Smooth muscle cell (in vitro differentiated cells): ENCODE results near the gene NRIP2. TPM values are rescaled to one million over a fixed set of nuclear protein-coding genes. Genes with fewer than 3 reads are reported as not detected.

Experiments
- DNase-seq: peaks from one replicate; lab custom pipeline; 2025; ENCODE audit not compliant: unreplicated experiment; lab: John Stamatoyannopoulos, UW
- H2AFZ ChIP-seq: fragments of 200-600 bp; sonication (generic); 2 replicates; pipeline ENCODE4 v1.6.0; 2016; ENCODE audit warnings: antibody characterized with exemption, low read depth, mild to moderate bottlenecking
- H3F3A ChIP-seq: fragments of 200-600 bp; sonication (generic); 2 replicates; pipeline ENCODE4 v1.6.0; 2017; ENCODE audit warnings: antibody characterized with exemption, low read depth
- H3K27ac ChIP-seq: fragments of 200-600 bp; sonication (generic); 2 replicates; pipeline ENCODE4 v1.5.1; 2016; ENCODE audit warnings: low read depth, mild to moderate bottlenecking
- H3K27me3 ChIP-seq: fragments of 200-600 bp; sonication (generic); 2 replicates; pipeline ENCODE4 v1.6.1; 2016; ENCODE audit warnings: low read depth, mild to moderate bottlenecking
- H3K36me3 ChIP-seq: fragments of 200-600 bp; sonication (generic); 2 replicates; pipeline ENCODE4 v1.5.1; 2016; ENCODE audit warnings: low read depth
- H3K4me1 ChIP-seq: fragments of 200-600 bp; sonication (generic); 2 replicates; pipeline ENCODE4 v1.5.1; 2016; ENCODE audit warnings: low read depth
- H3K4me2 ChIP-seq: fragments of 200-600 bp; sonication (generic); 2 replicates; pipeline ENCODE4 v1.6.0; 2016; ENCODE audit warnings: mild to moderate bottlenecking
- H3K4me3 ChIP-seq: fragments of 200-600 bp; sonication (generic); 2 replicates; pipeline ENCODE4 v1.5.1; 2016; ENCODE audit warnings: mild to moderate bottlenecking
- H3K79me2 ChIP-seq: fragments of 200-600 bp; sonication (generic); 2 replicates; pipeline ENCODE4 v1.6.0; 2016; ENCODE audit warnings: low read depth, mild to moderate bottlenecking
- H3K9ac ChIP-seq: fragments of 200-600 bp; sonication (generic); 2 replicates; pipeline ENCODE4 v1.6.0; 2016; ENCODE audit warnings: low read depth
- H3K9me3 ChIP-seq: fragments of 200-600 bp; sonication (generic); replicated peaks from 2 replicates; pipeline ENCODE4 v1.5.1; 2016; ENCODE audit warnings: low read depth
- H4K20me1 ChIP-seq: fragments of 200-600 bp; sonication (generic); 2 replicates; pipeline ENCODE4 v1.6.0; 2016; ENCODE audit warnings: low read depth
- WGBS: methylation state at CpG from one replicate; pipeline ENCODE4 v1.1.7; 2016; ENCODE audit warnings: low lambda C conversion rate; 5-methylcytosine and 5-hydroxymethylcytosine counted together
- polyA plus RNA-seq: library from polyadenylated mRNA; unstranded; fragments of >200 nt; fragmentation: Nextera tagmentation; extraction: Ambion mirVana; gene quantifications from 2 replicates; pipeline ENCODE4 v1.2.1, GENCODE V29; 2016
- total RNA-seq: library from RNA; depleted of rRNA; stranded (reverse); fragments of >200 nt; gene quantifications from 2 replicates; pipeline ENCODE4 v1.2.3, GENCODE V29; 2014
- TF ChIP-seq, protein P1 (sequence below): fragments of 200-600 bp; sonication (generic); IDR thresholded peaks from 2 replicates; pipeline ENCODE4 v1.5.1; 2017; ENCODE audit warnings: borderline replicate concordance, mild to moderate bottlenecking, antibody characterized with exemption; ENCODE audit not compliant: insufficient read depth, poor library complexity, severe bottlenecking

Gene NRIP2
- total and polyA plus RNA-seq, 2 experiments from 2014 or later: 0.04 to 0.29 TPM

DNA sequence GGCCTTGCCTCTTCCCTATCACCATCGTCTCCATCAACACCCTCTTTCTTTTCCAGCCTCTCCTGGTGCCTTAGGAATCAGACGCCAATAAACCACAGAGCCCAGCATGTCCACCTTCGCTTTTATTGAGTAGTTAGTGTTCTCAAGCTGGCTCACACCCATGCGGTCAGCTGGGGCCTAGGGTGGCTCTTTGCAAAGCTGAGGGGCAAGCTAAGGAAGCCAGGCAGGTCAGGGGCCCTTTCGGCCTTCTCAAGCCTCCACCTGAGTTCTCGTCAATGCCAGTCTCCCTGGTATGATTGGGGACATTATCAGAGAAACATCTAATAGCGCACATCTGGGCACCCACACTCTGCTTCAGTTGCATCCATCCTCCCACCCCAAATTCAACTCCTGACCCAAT, 22.7 kb upstream of the NRIP2 start:
- no peak overlapping the region for H3K4me3 ChIP-seq
- H3F3A ChIP-seq: no peaks in the 10 kb centered on the region
- no peaks in the 10 kb centered on the region for H3K27me3 ChIP-seq
- H3K9me3 ChIP-seq: no peaks in the 10 kb centered on the region
- H3K79me2 ChIP-seq: no peaks in the 10 kb centered on the region
- no peak overlapping the region for H3K4me2 ChIP-seq
- no peak overlapping the region for H3K9ac ChIP-seq
- 95% methylated on average over 7 of the region's 7 CpGs for WGBS
- peaks cover 4% of the 10 kb centered on the region for H3K4me1 ChIP-seq
- no peaks in the 10 kb centered on the region for H4K20me1 ChIP-seq
- DNase-seq: no peak
- TF ChIP-seq, protein P1, sequence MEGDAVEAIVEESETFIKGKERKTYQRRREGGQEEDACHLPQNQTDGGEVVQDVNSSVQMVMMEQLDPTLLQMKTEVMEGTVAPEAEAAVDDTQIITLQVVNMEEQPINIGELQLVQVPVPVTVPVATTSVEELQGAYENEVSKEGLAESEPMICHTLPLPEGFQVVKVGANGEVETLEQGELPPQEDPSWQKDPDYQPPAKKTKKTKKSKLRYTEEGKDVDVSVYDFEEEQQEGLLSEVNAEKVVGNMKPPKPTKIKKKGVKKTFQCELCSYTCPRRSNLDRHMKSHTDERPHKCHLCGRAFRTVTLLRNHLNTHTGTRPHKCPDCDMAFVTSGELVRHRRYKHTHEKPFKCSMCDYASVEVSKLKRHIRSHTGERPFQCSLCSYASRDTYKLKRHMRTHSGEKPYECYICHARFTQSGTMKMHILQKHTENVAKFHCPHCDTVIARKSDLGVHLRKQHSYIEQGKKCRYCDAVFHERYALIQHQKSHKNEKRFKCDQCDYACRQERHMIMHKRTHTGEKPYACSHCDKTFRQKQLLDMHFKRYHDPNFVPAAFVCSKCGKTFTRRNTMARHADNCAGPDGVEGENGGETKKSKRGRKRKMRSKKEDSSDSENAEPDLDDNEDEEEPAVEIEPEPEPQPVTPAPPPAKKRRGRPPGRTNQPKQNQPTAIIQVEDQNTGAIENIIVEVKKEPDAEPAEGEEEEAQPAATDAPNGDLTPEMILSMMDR: no peak
- H3K36me3 ChIP-seq: no peaks in the 10 kb centered on the region
- no peak overlapping the region for H2AFZ ChIP-seq
- no peak overlapping the region for H3K27ac ChIP-seq

DNA sequence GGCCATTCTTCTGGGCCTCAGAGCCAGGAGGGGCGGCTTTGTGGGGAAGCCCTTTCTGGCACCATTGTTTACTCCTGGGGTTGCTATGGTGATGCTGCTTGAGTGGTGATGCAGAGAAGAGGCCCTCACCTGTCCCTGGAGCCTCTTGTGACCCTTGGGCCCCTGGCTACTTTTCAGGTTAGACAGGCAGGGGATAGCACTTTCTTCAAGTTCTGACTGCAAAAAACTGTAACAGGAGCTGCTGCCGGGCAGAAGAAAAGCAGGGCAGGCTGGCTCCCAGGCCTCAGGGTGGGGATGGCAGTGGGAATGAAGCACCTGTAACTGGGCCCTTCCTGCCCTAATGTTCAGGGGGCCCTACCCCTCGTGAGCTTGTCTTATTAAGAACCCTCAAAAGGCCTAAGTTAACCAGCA, 22.2 kb upstream of the NRIP2 start, which contains the start of gene TEX52:
TSS of gene TEX52 (minus strand) at position 19 of the 411 bp plus-strand sequence. CDS start at position 6, 13 bp downstream.
- Histone ChIP-seq H3K27ac (no peak within 1 kb of the TSS), H2AFZ (no peak within 1 kb of the TSS), H3K9ac (no peak within 1 kb of the TSS), H3K79me2 (no peaks in the 10 kb centered on the region), H3K27me3 (no peaks in the 10 kb centered on the region), H3K9me3 (no peaks in the 10 kb centered on the region), H3K4me2 (no peak within 1 kb of the TSS), H3K4me3 (no peak within 1 kb of the TSS), H4K20me1 (no peaks in the 10 kb centered on the region), H3K4me1 (peaks cover 4% of the 10 kb centered on the region), H3F3A (no peaks in the 10 kb centered on the region), H3K36me3 (no peaks in the 10 kb centered on the region)
- TF ChIP-seq, protein P1: no peak
- no peak for DNase-seq
- WGBS: 90% methylated on average over 3 of the region's 3 CpGs

DNA sequence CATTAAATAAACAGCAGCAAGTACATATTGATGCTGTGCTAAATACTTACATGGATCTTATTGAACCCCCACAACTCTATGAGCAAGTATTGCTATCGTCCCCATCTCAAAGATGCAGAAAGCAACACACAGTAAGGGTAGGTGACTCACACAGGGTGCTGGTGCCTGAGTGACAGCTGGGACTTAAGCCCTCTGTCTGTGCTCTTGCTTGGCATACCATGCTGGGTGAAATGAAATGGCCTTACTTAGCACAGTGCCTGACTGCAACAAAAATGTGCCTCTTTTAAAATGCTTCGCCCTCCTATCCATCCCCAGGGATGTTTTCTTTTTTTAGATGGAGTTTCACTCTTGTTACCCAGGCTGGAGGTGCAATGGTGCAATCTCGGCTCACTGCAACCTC, 21.2 kb upstream of the NRIP2 start:
- Histone ChIP-seq H3K4me2 (no peak overlapping the region), H2AFZ (no peak overlapping the region), H3F3A (no peaks in the 10 kb centered on the region), H3K27ac (no peak overlapping the region), H3K9ac (no peak overlapping the region), H3K27me3 (no peaks in the 10 kb centered on the region), H3K79me2 (no peaks in the 10 kb centered on the region), H3K4me3 (no peak overlapping the region), H3K9me3 (no peaks in the 10 kb centered on the region), H3K4me1 (peaks cover 4% of the 10 kb centered on the region), H3K36me3 (no peaks in the 10 kb centered on the region), H4K20me1 (no peaks in the 10 kb centered on the region)
- 88% methylated on average over 3 of the region's 3 CpGs for WGBS
- DNase-seq: no peak
- TF ChIP-seq, protein P1: no peak

GRCh38 chr12:2855546-2855945, 20.7 kb upstream of the NRIP2 start:
- H4K20me1 ChIP-seq: no peaks in the 10 kb centered on the region
- no peak overlapping the region for H3K4me2 ChIP-seq
- peaks cover 4% of the 10 kb centered on the region for H3K4me1 ChIP-seq
- 96% methylated on average over 7 of the region's 7 CpGs for WGBS
- H3K36me3 ChIP-seq: no peaks in the 10 kb centered on the region
- no peaks in the 10 kb centered on the region for H3K27me3 ChIP-seq
- H2AFZ ChIP-seq: no peak overlapping the region
- no peak overlapping the region for H3K9ac ChIP-seq
- no peak overlapping the region for H3K4me3 ChIP-seq
- TF ChIP-seq, protein P1: no peak
- no peak for DNase-seq
- H3K9me3 ChIP-seq: no peaks in the 10 kb centered on the region
- no peaks in the 10 kb centered on the region for H3K79me2 ChIP-seq
- H3K27ac ChIP-seq: no peak overlapping the region
- H3F3A ChIP-seq: no peaks in the 10 kb centered on the region
